RWPE1 (cell line): Measurements from ENCODE around the gene MAP3K8.
A peak's percentile ranks its signal among the peaks of the same experiment; 100 is the strongest.

ENCODE experiments used
- CTCF ChIA-PET: fragments of 350-600 bp; sonication (Branson Sonifier 250); formaldehyde crosslinking; extraction: SDS; loops from one replicate; lab custom pipeline; 2021; lab: Yijun Ruan, JAX
- POLR2A ChIA-PET: fragments of 400-600 bp; formaldehyde crosslinking; extraction: SDS; loops from one replicate; lab custom pipeline; 2020; ENCODE audit warnings: antibody characterized with exemption; ENCODE audit not compliant: low non-redundant PET; lab: Yijun Ruan, JAX
- DNase-seq: peaks from one replicate; pipeline ENCODE4 v3.0.0; 2012; ENCODE audit warnings: low spot score
- H3K27ac ChIP-seq: fragments of 450-650 bp; 2 replicates; pipeline ENCODE4 v1.5.1; 2017
- TF ChIP-seq, protein P1 (sequence below): fragments of 450-650 bp; conservative IDR thresholded peaks from 2 replicates; pipeline ENCODE4 v1.5.1; 2017; ENCODE audit warnings: low read depth, mild to moderate bottlenecking

The MAP3K8 gene

DNA sequence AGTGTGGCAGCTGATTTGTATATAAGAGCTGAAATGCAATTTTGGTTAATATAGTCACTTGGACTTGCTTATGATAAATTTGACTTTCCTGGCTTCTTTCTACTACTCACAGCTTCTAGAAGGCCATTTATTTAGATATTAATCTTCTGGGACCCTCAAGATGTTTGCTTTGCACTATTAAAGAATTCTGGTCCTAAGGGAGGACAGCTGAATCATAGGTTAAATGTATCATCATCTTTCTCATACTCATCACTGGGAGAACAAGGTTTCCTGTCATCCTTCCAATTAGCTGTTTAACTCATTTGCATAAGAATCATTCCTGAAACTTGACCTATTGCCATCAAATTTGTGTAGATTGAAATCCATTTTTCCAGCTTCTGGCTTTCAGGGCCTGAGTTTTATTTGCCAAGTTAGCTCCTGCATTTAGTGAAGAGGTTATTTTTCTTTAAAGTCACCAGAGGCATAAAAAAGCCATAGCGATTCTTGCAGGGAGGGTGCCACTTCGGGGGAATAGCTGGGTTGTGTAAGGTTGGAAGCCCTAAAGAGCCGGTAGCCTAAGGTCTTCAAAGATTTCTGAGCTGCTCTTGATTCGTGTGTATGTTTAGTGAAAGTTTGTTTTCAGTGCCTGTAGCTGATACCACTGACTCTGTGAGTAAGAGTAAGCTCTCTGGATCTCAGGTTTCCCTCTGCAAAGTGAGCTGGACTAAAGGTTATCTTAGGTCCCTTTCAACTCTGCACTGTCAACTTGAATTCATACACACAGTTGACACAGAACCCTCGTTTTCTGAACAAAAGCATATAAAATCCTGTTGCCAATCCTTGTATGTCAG lies 4.3 kb downstream of the MAP3K8 start:
- POLR2A ChIA-PET, result interaction anchor here (0.7 kb wide), 1 partner anchor 9 kb away, joined by 3 read pairs; no protein-coding TSS in a partner anchor
- DNase-seq, result no peak
- CTCF ChIA-PET, result interaction anchor here (0.6 to 0.7 kb wide), 2 partner anchors 676 to 810 kb away, joined by 3 read pairs; no protein-coding TSS in a partner anchor
- no peak overlapping the region for H3K27ac ChIP-seq
- TF ChIP-seq, protein P1, sequence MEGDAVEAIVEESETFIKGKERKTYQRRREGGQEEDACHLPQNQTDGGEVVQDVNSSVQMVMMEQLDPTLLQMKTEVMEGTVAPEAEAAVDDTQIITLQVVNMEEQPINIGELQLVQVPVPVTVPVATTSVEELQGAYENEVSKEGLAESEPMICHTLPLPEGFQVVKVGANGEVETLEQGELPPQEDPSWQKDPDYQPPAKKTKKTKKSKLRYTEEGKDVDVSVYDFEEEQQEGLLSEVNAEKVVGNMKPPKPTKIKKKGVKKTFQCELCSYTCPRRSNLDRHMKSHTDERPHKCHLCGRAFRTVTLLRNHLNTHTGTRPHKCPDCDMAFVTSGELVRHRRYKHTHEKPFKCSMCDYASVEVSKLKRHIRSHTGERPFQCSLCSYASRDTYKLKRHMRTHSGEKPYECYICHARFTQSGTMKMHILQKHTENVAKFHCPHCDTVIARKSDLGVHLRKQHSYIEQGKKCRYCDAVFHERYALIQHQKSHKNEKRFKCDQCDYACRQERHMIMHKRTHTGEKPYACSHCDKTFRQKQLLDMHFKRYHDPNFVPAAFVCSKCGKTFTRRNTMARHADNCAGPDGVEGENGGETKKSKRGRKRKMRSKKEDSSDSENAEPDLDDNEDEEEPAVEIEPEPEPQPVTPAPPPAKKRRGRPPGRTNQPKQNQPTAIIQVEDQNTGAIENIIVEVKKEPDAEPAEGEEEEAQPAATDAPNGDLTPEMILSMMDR, result no peak

DNA sequence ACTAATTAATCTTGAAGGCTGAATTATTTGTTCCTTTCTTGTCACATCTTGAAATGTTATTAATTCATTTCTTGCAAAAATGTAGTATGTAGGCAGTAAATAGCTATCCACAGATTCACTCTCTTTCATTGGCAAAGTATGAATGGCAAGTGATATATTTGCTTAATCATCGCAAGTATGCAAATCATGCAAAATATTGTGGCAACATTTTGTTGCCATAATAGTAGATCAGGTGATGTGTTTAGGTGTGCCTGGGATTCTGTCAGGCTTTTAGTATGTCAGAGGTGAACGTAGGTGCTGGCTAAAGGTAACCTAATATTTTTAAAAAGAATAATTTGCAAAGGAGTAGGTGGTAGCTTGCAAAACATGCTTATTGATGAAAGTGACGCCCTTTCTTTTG lies 5.9 kb downstream of the MAP3K8 start:
- no peak for DNase-seq
- ChIA-PET CTCF (interaction anchor here (0.7 to 0.8 kb wide), 2 partner anchors 151 to 1692 kb away, joined by 3 to 4 read pairs; no protein-coding TSS in a partner anchor), POLR2A (no interaction called here)
- H3K27ac ChIP-seq, result no peak overlapping the region
- TF ChIP-seq, protein P1, result no peak

DNA sequence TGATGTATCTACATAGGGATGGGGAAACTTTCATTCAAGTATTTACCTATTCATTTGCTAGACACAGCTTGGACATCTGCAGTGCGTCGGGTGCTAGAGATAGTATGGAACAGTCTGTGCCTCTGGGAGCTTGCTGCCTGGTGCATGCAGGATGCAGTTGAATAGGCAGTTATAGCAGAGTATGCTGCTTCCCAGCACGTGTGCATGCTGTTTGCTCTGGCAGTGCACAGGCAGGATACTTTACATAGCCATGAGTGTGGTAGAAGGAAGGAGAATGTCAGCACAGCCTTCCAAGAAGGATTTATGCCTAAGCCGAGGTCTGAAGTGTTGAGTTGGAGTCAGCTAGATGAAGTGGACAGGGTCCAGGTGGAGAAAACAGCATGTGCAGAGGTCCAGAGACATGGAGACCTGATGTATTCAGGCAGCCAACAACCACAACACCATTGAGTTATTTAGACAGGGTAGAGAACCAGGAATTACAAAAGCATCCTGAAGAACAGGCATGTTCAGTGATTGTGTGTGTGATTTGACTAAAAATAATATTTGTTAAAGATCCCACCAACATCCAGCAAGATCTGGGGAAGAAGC lies 8.1 kb downstream of the MAP3K8 start:
- no peak overlapping the region for H3K27ac ChIP-seq
- DNase-seq, result no peak
- POLR2A ChIA-PET, result no interaction called here
- CTCF ChIA-PET, result no interaction called here
- TF ChIP-seq, protein P1, result no peak

DNA sequence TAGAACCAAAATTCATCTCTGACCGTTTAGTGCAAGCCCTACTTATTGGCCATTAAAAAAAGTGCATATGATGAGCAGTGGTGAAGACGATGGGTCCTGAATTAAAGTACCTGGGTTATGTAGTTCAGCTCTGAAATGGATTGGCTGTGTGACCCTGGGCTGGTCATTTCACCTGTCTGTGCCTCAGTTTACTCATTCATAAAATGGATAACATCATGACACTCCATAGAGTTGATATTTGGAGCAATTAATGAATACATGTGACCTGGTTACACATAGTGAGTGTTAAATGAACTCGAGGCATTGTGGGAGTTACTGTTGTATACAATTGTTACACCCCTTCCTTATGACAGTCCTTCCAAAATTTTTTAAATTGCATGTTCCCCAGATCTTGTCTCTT lies 9.1 kb downstream of the MAP3K8 start:
- no peak for DNase-seq
- TF ChIP-seq, protein P1, result no peak
- H3K27ac ChIP-seq, result no peak overlapping the region
- ChIA-PET POLR2A (no interaction called here), CTCF (no interaction called here)

DNA sequence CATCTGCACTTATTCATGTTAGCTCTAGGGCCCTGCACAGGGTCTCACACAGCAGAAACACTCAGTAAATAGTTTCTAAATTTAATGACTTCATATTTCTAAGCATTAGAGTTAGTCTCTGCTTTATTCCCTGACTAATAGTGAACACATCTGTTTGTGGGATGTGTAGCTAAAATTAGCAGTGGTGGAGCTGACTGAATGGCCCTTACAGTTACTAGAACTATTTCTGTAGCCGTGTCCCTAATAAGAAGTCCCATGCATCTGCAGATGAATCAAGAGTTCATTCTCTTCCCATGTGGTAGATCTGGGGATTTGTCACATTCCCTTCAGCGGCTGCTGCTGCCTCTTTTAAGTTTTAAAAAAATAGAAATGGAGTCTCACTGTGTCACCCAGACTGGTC lies 11.7 kb downstream of the MAP3K8 start:
- ChIA-PET CTCF (interaction anchor here (0.8 kb wide), 1 partner anchor 8 kb away, joined by 3 read pairs; no protein-coding TSS in a partner anchor), POLR2A (no interaction called here)
- TF ChIP-seq, protein P1, result no peak
- H3K27ac ChIP-seq, result no peak overlapping the region
- no peak for DNase-seq

DNA sequence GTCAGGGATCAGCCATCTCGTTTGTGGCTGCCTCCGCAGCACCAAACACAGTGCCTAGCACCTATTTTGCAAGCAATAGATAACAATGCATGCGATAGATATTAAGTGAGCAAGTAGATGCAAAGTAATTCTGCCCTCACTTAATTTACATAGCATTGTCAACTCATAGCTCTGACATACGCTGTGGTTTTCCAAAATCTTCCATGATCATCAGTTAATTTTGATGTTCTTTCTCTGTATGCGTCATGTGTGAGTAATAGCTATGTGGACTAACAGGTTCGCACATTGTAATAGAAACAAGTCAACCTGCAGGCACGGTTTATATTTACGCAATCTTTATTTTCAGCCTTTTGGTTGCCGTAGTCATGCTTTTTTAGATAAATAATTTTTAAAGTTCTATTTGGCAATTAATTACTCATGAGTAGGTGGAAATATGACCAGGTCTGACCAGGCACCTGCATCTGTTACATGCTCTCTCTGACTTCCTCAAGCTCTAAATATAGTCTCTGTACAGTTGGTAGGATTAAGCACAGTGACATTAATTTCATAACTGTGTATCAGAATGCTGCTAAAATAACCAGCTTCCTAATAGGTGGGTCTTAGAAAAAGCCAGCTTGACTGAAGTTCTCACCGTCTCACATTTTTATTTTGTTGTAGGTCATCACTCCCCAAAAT lies 13.3 kb downstream of the MAP3K8 start:
- CTCF ChIA-PET, result interaction anchor here (0.5 to 0.9 kb wide), 3 partner anchors 55 to 175 kb away, joined by 3 read pairs; no protein-coding TSS in a partner anchor
- POLR2A ChIA-PET, result interaction anchor here (0.7 kb wide), 1 partner anchor 9 kb away, joined by 3 read pairs; no protein-coding TSS in a partner anchor
- peak; percentile 76 for DNase-seq

More for the DNA sequence above, 13.3 kb downstream of the MAP3K8 start:
- TF ChIP-seq, protein P1, result no peak
- no peak overlapping the region; the same call in 1 of the 2 replicates for H3K27ac ChIP-seq
